OCI-LY7 (cell line): ENCODE data around the gene PRAMEF13.
"Not testable (repeated sequence)": the region's sequence is repeated elsewhere in the genome, so short reads cannot be mapped to it uniquely, and the experiment has no call there.

Experiments used
- CTCF ChIP-seq: fragments of 200-600 bp; sonication (generic); conservative IDR thresholded peaks from 2 replicates; pipeline ENCODE4 v1.5.1; 2014; ENCODE audit warnings: mild to moderate bottlenecking, antibody characterized with exemption, low read length, moderate library complexity, mixed read lengths
- EZH2phosphoT487 ChIP-seq: fragments of 200-600 bp; sonication (generic); IDR thresholded peaks from 2 replicates; pipeline ENCODE4 v1.6.1; 2018; ENCODE audit warnings: low read depth, borderline replicate concordance, mild to moderate bottlenecking, mixed run types, antibody characterized with exemption, low read length, moderate library complexity, mixed read lengths

- TF ChIP-seq CTCF, EZH2phosphoT487: not testable (repeated sequence)
Observed at GRCh38 chr1:13208712-13209111, 7.5 kb upstream of the PRAMEF13 start.
